Body of pancreas (tissue), 4 donors: ENCODE results near the gene NOL9. TPM values are rescaled to one million over a fixed set of nuclear protein-coding genes. Genes with fewer than 3 reads are reported as not detected.

Source experiments
- ATAC-seq: fragments of 150-250 bp; one replicate; pipeline ENCODE4 v1.9.1; 2016
- DNase-seq, 4 donors: peaks; one replicate each; pipeline ENCODE4 v3.0.0-alpha.2; 2019
- H3K27ac ChIP-seq, 4 donors: fragments of 200-600 bp; sonication (generic); 1 replicate in 3 of 4; 2 replicates in 1 of 4; pipeline versions ENCODE4 v1.5.1 to v1.6.1; 2016 to 2019; ENCODE audit warnings: mild to moderate bottlenecking in 1 of 4, mixed read lengths in 1 of 4, moderate library complexity in 1 of 4
- H3K27me3 ChIP-seq, 2 donors: fragments of 200-600 bp; sonication (generic); one replicate each; pipeline ENCODE4 v1.6.0; 2016; ENCODE audit warnings: mild to moderate bottlenecking in 1 of 2
- H3K36me3 ChIP-seq, 2 donors: fragments of 200-600 bp; sonication (generic); replicated peaks in 1 of 2; 2 replicates each; pipeline ENCODE4 v1.5.1; 2016; ENCODE audit warnings: low read depth in 2 of 2; ENCODE audit not compliant: insufficient read depth in 1 of 2
- H3K4me1 ChIP-seq: fragments of 200-600 bp; sonication (generic); one replicate; pipeline ENCODE4 v1.6.0; 2016
- H3K4me3 ChIP-seq, 2 donors: fragments of 200-600 bp; sonication (generic); 1 replicate in 1 of 2; 2 replicates in 1 of 2; pipeline ENCODE4 v1.5.1; 2016 to 2019
- H3K9me3 ChIP-seq, 3 donors: fragments of 200-600 bp; sonication (generic); 1 replicate in 2 of 3; 2 replicates in 1 of 3; pipeline ENCODE4 v1.5.1; 2016
- POLR2A ChIP-seq, 3 donors: fragments of 450-650 bp; IDR thresholded peaks; one replicate each; pipeline ENCODE4 v1.6.1; 2016; ENCODE audit warnings: antibody characterized with exemption in 3 of 3, mild to moderate bottlenecking in 2 of 3
- WGBS, 2 donors: methylation state at CpG; one replicate each; pipeline ENCODE4 v1.1.5; 2017; 5-methylcytosine and 5-hydroxymethylcytosine counted together
- intact Hi-C: fragments of 100-400 bp; cut with DNase I; formaldehyde crosslinking; loops from one replicate; pipeline ENCODE4 v1.15.1; 2023
- total RNA-seq, 2 donors: library from RNA; depleted of rRNA; stranded (reverse); fragments of >200 nt; gene quantifications; one replicate each; pipeline ENCODE4 v1.1.0, GENCODE V29; 2016
- TF ChIP-seq, protein P1 (sequence below), 7 experiments: fragments of 450-650 bp in 4 of 7; fragments of 200-600 bp in 3 of 7; sonication (generic) in 3 of 7; IDR thresholded peaks; one replicate each; pipeline ENCODE4 v1.5.1; 2016 to 2019; ENCODE audit warnings: antibody characterized with exemption in 7 of 7

The NOL9 gene
- total RNA-seq, 2 donors from 2014 or later, result 13.7 to 27.4 TPM

DNA sequence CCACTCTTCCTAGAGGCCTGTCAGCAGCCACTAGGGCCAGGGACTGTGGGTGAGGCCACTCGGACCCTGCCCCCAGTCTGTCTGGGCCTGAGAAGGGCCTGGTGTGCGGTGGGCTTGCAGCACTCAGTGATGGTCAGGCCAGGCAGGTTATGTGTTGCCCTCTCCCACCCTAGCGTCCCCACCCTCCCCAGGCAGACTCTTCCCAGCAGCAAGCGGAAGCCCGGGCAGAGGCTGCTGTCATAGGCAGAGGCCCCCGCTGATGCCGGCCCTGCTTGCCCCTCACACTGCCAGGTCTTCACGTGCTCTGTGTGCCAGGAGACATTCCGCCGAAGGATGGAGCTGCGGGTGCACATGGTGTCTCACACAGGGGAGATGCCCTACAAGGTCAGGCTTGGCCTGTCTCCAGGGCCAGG is 32.1 kb upstream of the NOL9 start:
- H3K36me3 ChIP-seq, result peaks cover 0 to 9% of the 10 kb centered on the region in 2 donors
- 72% methylated on average over 10 of the region's 11 CpGs; no CpG with 5 or more reads in 1 of the 2 donors for WGBS, 2 donors
- no peak for ATAC-seq

DNA sequence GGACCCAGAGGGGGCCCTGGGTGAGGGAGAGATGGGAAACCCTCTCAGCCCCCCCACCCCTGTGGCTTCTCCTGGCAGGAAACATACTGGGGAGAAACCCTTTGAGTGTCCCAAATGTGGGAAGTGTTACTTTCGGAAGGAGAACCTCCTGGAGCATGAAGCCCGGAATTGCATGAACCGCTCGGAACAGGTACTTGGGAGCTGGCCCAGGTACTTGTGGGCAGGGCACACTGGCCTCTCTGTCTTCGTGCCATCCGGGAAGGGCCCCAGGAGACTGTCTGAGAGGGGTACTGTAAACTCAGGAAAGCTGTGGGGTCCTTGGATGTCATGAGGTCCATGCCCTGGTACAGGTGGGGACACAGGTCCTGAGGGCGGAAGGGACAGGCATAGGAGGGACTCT is 31.5 kb upstream of the NOL9 start:
- no peaks in the 10 kb centered on the region for H3K27me3 ChIP-seq
- H3K4me3 ChIP-seq, result no peak overlapping the region
- TF ChIP-seq POLR2A (IDR thresholded peaks at IDR 0.05), result no peak
- TF ChIP-seq, protein P1, sequence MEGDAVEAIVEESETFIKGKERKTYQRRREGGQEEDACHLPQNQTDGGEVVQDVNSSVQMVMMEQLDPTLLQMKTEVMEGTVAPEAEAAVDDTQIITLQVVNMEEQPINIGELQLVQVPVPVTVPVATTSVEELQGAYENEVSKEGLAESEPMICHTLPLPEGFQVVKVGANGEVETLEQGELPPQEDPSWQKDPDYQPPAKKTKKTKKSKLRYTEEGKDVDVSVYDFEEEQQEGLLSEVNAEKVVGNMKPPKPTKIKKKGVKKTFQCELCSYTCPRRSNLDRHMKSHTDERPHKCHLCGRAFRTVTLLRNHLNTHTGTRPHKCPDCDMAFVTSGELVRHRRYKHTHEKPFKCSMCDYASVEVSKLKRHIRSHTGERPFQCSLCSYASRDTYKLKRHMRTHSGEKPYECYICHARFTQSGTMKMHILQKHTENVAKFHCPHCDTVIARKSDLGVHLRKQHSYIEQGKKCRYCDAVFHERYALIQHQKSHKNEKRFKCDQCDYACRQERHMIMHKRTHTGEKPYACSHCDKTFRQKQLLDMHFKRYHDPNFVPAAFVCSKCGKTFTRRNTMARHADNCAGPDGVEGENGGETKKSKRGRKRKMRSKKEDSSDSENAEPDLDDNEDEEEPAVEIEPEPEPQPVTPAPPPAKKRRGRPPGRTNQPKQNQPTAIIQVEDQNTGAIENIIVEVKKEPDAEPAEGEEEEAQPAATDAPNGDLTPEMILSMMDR (IDR thresholded peaks at IDR 0.05), result no peak
- H3K9me3 ChIP-seq, result no peaks in the 10 kb centered on the region
- peaks cover 0 to 9% of the 10 kb centered on the region in 2 donors for H3K36me3 ChIP-seq
- no peak overlapping the region for H3K27ac ChIP-seq
- peaks cover 55% of the 10 kb centered on the region for H3K4me1 ChIP-seq
- no peak for DNase-seq
- intact Hi-C loops, result no loop called here
- ATAC-seq, result no peak
- 83 to 86% methylated on average over 3 to 6 of the region's 7 CpGs for WGBS, 2 donors

More for the DNA sequence above, 32.1 kb upstream of the NOL9 start:
- no peak overlapping the region for H3K4me3 ChIP-seq
- H3K27me3 ChIP-seq, result no peaks in the 10 kb centered on the region
- DNase-seq, result no peak
- intact Hi-C loops, result no loop called here
- TF ChIP-seq, protein P1 (IDR thresholded peaks at IDR 0.05), result no peak
- no peak for TF ChIP-seq POLR2A (IDR thresholded peaks at IDR 0.05)
- H3K4me1 ChIP-seq, result peaks cover 49% of the 10 kb centered on the region
- no peak overlapping the region for H3K27ac ChIP-seq
- H3K9me3 ChIP-seq, result no peaks in the 10 kb centered on the region

DNA sequence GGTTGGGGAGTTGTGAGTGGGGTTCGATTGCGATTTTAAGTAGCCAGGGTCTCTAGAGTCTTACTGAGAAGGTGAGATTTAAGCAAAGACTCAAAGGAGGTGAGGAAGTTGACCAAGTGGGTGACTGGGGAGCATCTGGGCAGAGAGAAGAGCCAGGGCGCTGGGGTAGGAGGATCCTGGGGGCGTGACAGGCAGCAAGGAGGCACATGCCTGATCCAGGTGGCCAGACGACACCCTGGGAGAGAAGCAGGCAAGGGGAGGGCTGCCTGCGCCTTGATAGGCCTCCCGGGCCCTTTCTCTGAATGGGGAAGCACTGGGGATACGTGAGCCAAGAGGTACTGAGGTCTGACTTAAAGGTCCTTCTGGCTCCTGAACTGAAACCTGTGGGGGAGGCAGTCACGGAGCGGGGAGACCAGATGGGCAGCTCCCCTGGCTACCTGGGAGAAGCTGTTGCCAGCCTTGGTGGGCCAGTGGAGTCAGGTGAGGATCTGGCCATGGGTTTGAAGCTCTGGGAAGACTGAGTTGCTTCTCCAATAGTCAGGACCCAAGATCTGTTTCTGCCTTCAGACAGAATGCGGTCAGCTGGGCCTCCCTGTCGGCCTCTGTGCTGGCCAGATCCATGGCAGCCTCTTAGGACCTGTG is 30.9 kb upstream of the NOL9 start:
- H3K4me1 ChIP-seq, result peaks cover 59% of the 10 kb centered on the region
- no peak overlapping the region for H3K4me3 ChIP-seq
- no peak for DNase-seq
- no peaks in the 10 kb centered on the region for H3K9me3 ChIP-seq
- 73 to 84% methylated on average over 7 to 12 of the region's 12 CpGs for WGBS, 2 donors
- peaks cover 0 to 9% of the 10 kb centered on the region in 2 donors for H3K36me3 ChIP-seq
- intact Hi-C loops, result no loop called here
- H3K27ac ChIP-seq, result no peak overlapping the region
- H3K27me3 ChIP-seq, result no peaks in the 10 kb centered on the region
- no peak for ATAC-seq
- TF ChIP-seq, protein P1 (IDR thresholded peaks at IDR 0.05), result no peak
- TF ChIP-seq POLR2A (IDR thresholded peaks at IDR 0.05), result no peak

DNA sequence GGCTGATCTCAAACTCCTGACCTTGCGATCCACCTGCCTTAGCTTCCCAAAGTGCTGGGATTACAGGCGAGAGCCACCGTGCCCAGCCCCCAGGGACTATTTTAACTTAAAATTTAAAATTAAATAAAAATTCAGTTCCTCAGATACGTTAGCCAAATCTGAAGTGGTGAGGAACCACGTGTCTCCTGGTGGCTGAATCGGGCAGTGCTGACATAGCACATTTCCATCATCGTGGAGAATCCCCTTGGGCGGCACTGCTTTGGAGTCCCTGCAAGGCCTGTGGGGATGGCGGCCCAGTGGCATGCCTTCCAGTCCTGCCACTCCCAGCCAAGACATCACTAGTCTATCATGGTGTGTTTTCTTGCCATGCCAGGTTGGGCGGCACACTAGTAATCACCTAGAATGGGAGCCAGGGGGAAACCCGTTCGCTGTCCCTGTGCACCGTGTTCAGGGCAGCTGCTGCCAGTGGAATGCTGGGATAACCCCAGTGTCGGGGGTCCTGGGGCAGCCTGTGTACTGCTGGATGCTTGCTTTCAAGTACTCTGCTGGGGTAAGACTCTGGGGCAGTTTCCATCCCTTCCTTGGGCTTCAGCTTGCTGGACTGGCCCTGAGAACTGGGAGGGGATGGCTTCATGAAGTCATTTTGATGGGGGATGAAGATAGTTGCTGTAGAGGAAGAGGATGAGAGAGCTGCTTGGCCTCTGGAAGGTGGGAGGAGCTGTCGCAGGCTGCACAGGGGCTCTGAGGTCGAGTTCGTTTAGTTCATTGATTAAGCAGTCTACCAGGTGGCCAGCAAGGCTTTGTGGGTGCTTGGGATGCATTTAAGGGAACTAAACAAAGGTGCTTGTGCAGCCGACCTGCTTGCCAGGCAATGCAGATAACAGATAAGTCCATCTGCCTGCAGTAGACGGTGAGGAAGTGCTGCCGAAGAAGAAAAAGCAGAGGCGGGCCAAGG is 30.1 kb upstream of the NOL9 start:
- WGBS, 2 donors, result 70 to 73% methylated on average over 11 to 21 of the region's 21 CpGs
- H3K4me1 ChIP-seq, result peaks cover 58% of the 10 kb centered on the region

More for the DNA sequence above, 30.1 kb upstream of the NOL9 start:
- Histone ChIP-seq H3K27ac (no peak overlapping the region), H3K27me3 (no peaks in the 10 kb centered on the region), H3K9me3 (no peaks in the 10 kb centered on the region), H3K36me3 (peaks cover 0 to 7% of the 10 kb centered on the region in 2 donors), H3K4me3 (no peak overlapping the region)
- DNase-seq (no peak), ATAC-seq (no peak)
- no peak for TF ChIP-seq POLR2A (IDR thresholded peaks at IDR 0.05)
- TF ChIP-seq, protein P1 (IDR thresholded peaks at IDR 0.05), result peak in 1 of 7 experiments; percentile 12
- intact Hi-C loops, result no loop called here
